PC-3 (cell line): ENCODE results near the gene DACT1. TPM values are rescaled to one million over a fixed set of nuclear protein-coding genes. Genes with fewer than 3 reads are reported as not detected.

Experiments
- ATAC-seq: fragments of 200-7000 bp; cut with Tn5 transposase; 2 replicates; pipeline ENCODE4 v1.9.1; 2020; ENCODE audit warnings: mild to moderate bottlenecking, moderate library complexity
- BruUV-seq: library from RNA; stranded (reverse); fragments of 400-500 nt; replicated peaks from 2 replicates; lab custom pipeline; 2021; lab: Mats Ljungman, UMichigan
- CTCF ChIA-PET: fragments of 300-600 bp; sonication (Branson Sonifier 250); formaldehyde crosslinking; loops from one replicate; lab custom pipeline; 2022; ENCODE audit warnings: antibody characterized with exemption; lab: Charles Lee
- POLR2A ChIA-PET: fragments of 300-600 bp; sonication (Branson Sonifier 250); formaldehyde crosslinking; loops from one replicate; lab custom pipeline; 2022; ENCODE audit warnings: antibody characterized with exemption; ENCODE audit not compliant: unreplicated experiment; lab: Charles Lee
- DNase-seq: peaks from one replicate; pipeline ENCODE4 v3.0.0-alpha.2; 2015
- H2AFZ ChIP-seq: fragments of 300-600 bp; sonication (generic); 2 replicates; pipeline ENCODE4 v1.6.0; 2016; ENCODE audit warnings: antibody characterized with exemption, low read length
- H3F3A ChIP-seq: fragments of 300-600 bp; sonication (generic); one replicate; pipeline ENCODE4 v1.6.0; 2017; ENCODE audit warnings: antibody characterized with exemption, low read length, control low read depth, mild to moderate bottlenecking; ENCODE audit not compliant: unreplicated experiment
- H3K27ac ChIP-seq: fragments of 300-600 bp; sonication (generic); 2 replicates; pipeline ENCODE4 v1.5.1; 2016; ENCODE audit warnings: mild to moderate bottlenecking, low read length
- H3K27me3 ChIP-seq: fragments of 300-600 bp; sonication (generic); 2 replicates; pipeline ENCODE4 v1.6.1; 2016; ENCODE audit warnings: low read length, mixed read lengths
- H3K36me3 ChIP-seq: fragments of 300-600 bp; sonication (generic); 2 replicates; pipeline ENCODE4 v1.6.1; 2016; ENCODE audit warnings: low read depth, mixed run types, low read length, mixed read lengths
- H3K4me1 ChIP-seq: fragments of 300-600 bp; sonication (generic); 2 replicates; pipeline ENCODE4 v1.5.1; 2016; ENCODE audit warnings: low read length; ENCODE audit not compliant: insufficient read depth
- H3K4me2 ChIP-seq: fragments of 300-600 bp; sonication (generic); 2 replicates; pipeline ENCODE4 v1.6.0; 2016; ENCODE audit warnings: low read length
- H3K4me3 ChIP-seq: fragments of 300-600 bp; sonication (generic); 2 replicates; pipeline ENCODE4 v1.5.1; 2016; ENCODE audit warnings: mild to moderate bottlenecking, low read length, mixed read lengths
- H3K79me2 ChIP-seq: fragments of 300-600 bp; sonication (generic); 2 replicates; pipeline ENCODE4 v1.6.1; 2017; ENCODE audit warnings: low read length, mixed read lengths
- H3K9ac ChIP-seq: fragments of 300-600 bp; sonication (generic); 2 replicates; pipeline ENCODE4 v1.6.0; 2016; ENCODE audit warnings: mild to moderate bottlenecking, low read length
- H3K9me2 ChIP-seq: fragments of 300-600 bp; sonication (generic); replicated peaks from 2 replicates; pipeline ENCODE4 v1.6.1; 2016; ENCODE audit warnings: mixed run types, low read length, mixed read lengths
- H3K9me3 ChIP-seq: fragments of 300-600 bp; sonication (generic); 2 replicates; pipeline ENCODE4 v1.6.1; 2016; ENCODE audit warnings: low read length, mixed read lengths
- H4K20me1 ChIP-seq: fragments of 300-600 bp; sonication (generic); 2 replicates; pipeline ENCODE4 v1.6.1; 2016; ENCODE audit warnings: low read length, mixed read lengths
- EZH2 ChIP-seq: fragments of 300-600 bp; sonication (generic); IDR thresholded peaks from one replicate; pipeline ENCODE4 v1.6.1; 2017; ENCODE audit warnings: antibody characterized with exemption, mild to moderate bottlenecking, low read length; ENCODE audit not compliant: unreplicated experiment
- EZH2phosphoT487 ChIP-seq: fragments of 300-600 bp; sonication (generic); IDR thresholded peaks from 2 replicates; pipeline ENCODE4 v1.6.1; 2018; ENCODE audit warnings: mild to moderate bottlenecking, antibody characterized with exemption, low read length, borderline replicate concordance
- intact Hi-C: fragments of 100-400 bp; cut with micrococcal nuclease; formaldehyde crosslinking; loops from 2 replicates; pipeline ENCODE4 v1.9.0; 2023
- total RNA-seq: library from RNA; depleted of rRNA; stranded (reverse); fragments of >200 nt; gene quantifications from 2 replicates; pipeline ENCODE4 v1.2.3, GENCODE V29; 2014; rRNA removed
- TF ChIP-seq, protein P1 (sequence below): fragments of 300-600 bp; sonication (generic); conservative IDR thresholded peaks from 2 replicates; pipeline ENCODE4 v1.5.1; 2017; ENCODE audit warnings: antibody characterized with exemption, low read depth, mild to moderate bottlenecking, low read length

DACT1 gene
- total RNA-seq, 1 experiment from 2014 or later: 1.8 TPM

DNA sequence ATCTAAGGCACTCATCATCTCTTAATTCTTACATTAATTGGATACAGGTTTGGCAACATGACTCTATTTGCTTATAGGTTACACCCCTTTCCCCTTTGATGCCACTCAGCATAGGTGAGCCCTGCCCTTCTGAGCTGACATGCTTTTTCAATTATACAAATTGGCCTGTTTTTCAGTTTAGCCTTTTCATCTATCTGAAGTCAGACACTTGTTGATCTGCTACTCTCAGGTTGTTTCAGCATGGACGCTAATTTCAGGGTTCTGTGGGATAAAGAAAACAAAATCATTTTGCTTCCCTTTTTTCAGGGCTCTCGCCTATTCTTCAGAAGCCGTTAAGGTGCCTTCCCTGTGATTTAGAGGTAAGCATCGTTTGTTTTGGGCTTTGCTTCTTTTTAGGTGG lies 55.3 kb downstream of the DACT1 start:
- H4K20me1 ChIP-seq: no peaks in the 10 kb centered on the region
- CTCF ChIA-PET: no interaction called here
- no peak overlapping the region for H2AFZ ChIP-seq
- DNase-seq: no peak
- no peaks in the 10 kb centered on the region for H3K9me2 ChIP-seq
- TF ChIP-seq, protein P1, sequence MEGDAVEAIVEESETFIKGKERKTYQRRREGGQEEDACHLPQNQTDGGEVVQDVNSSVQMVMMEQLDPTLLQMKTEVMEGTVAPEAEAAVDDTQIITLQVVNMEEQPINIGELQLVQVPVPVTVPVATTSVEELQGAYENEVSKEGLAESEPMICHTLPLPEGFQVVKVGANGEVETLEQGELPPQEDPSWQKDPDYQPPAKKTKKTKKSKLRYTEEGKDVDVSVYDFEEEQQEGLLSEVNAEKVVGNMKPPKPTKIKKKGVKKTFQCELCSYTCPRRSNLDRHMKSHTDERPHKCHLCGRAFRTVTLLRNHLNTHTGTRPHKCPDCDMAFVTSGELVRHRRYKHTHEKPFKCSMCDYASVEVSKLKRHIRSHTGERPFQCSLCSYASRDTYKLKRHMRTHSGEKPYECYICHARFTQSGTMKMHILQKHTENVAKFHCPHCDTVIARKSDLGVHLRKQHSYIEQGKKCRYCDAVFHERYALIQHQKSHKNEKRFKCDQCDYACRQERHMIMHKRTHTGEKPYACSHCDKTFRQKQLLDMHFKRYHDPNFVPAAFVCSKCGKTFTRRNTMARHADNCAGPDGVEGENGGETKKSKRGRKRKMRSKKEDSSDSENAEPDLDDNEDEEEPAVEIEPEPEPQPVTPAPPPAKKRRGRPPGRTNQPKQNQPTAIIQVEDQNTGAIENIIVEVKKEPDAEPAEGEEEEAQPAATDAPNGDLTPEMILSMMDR: no peak
- TF ChIP-seq EZH2phosphoT487: no peak
- TF ChIP-seq EZH2: no peak
- no peaks in the 10 kb centered on the region for H3K4me1 ChIP-seq
- BruUV-seq: no TSS peak
- H3K4me2 ChIP-seq: no peak overlapping the region
- no peak for ATAC-seq
- no peaks in the 10 kb centered on the region for H3K36me3 ChIP-seq
- no peaks in the 10 kb centered on the region for H3K9me3 ChIP-seq
- H3K9ac ChIP-seq: no peak overlapping the region
- no peaks in the 10 kb centered on the region for H3K79me2 ChIP-seq
- H3K27ac ChIP-seq: no peak overlapping the region
- no peak overlapping the region for H3K4me3 ChIP-seq
- POLR2A ChIA-PET: no interaction called here
- H3K27me3 ChIP-seq: peaks cover 43% of the 10 kb centered on the region
- no peaks in the 10 kb centered on the region for H3F3A ChIP-seq
- intact Hi-C loops: no loop called here

DNA sequence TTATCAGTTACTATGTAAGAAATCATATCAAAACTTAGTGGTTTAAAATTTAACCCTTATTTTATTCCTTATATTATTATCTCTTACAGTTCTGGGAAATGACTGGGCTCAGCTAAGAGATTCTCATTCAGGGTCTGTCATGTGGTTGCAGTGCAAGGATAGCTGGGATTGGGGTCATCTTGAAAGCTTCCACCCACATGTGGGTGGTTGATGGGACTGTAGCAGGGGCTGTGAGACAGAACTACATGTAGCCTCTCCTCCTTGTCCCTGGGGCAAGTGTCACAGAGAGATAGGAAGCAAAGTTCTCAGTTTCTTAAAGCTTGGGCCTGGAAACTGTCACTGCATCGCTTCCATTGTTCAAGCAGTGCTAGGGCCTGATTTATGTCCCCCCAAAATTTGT lies 57.8 kb downstream of the DACT1 start:
- H3K9ac ChIP-seq: no peak overlapping the region
- no peak overlapping the region for H2AFZ ChIP-seq
- no peaks in the 10 kb centered on the region for H4K20me1 ChIP-seq
- no peaks in the 10 kb centered on the region for H3K9me3 ChIP-seq
- no peak overlapping the region for H3K4me3 ChIP-seq
- no peak for ATAC-seq
- no peaks in the 10 kb centered on the region for H3K9me2 ChIP-seq
- BruUV-seq: no TSS peak
- H3F3A ChIP-seq: no peaks in the 10 kb centered on the region
- no peak for TF ChIP-seq EZH2phosphoT487
- TF ChIP-seq, protein P1: no peak
- TF ChIP-seq EZH2: no peak
- POLR2A ChIA-PET: no interaction called here
- no peaks in the 10 kb centered on the region for H3K4me1 ChIP-seq
- CTCF ChIA-PET: no interaction called here
- no peaks in the 10 kb centered on the region for H3K36me3 ChIP-seq
- no peak overlapping the region for H3K27ac ChIP-seq
- H3K79me2 ChIP-seq: no peaks in the 10 kb centered on the region
- intact Hi-C loops: no loop called here
- peaks cover 56% of the 10 kb centered on the region for H3K27me3 ChIP-seq
- DNase-seq: no peak
- H3K4me2 ChIP-seq: no peak overlapping the region

DNA sequence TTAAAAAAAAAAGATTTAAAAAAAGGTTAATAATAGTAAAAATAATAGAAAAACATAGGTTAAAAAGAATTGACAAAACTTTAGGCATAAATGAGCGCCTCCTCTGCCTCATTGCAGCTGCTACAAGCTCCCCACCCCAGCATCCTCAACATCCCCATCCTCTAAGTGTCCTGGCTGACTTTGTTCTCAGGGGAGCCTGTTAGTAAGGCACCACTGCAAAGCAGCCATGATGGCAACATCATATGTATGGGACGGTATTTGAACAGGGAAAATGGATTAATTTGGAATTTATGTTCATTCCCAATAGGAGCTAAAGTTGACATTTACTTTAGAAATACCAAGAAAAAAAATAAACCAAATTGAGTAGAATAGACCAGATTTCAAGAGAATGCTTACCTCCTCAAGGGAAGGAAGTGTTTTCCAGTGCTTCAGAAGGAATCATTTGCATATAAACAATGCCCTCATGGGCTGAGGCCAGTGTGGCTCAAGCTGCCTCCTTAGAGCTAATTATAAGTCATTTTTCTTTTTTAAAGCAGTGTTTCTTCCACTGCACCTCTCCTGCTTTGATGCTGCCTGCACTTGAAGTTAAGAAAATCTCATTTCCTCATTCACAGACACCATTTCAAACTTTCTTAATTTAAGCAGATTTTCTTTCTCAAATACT lies 59.6 kb downstream of the DACT1 start:
- Histone ChIP-seq H3F3A (no peaks in the 10 kb centered on the region), H3K4me2 (no peak overlapping the region), H3K36me3 (no peaks in the 10 kb centered on the region), H3K9me3 (no peaks in the 10 kb centered on the region), H4K20me1 (no peaks in the 10 kb centered on the region), H3K79me2 (no peaks in the 10 kb centered on the region), H3K4me3 (no peak overlapping the region), H3K4me1 (no peaks in the 10 kb centered on the region), H3K27ac (no peak overlapping the region), H3K9ac (no peak overlapping the region), H3K9me2 (no peaks in the 10 kb centered on the region), H2AFZ (no peak overlapping the region), H3K27me3 (peaks cover 70% of the 10 kb centered on the region)
- TF ChIP-seq EZH2 (no peak), EZH2phosphoT487 (no peak)
- TF ChIP-seq, protein P1: no peak
- ATAC-seq (no peak), DNase-seq (no peak)
- CTCF ChIA-PET: no interaction called here
- POLR2A ChIA-PET: no interaction called here
- intact Hi-C loops: no loop called here
- BruUV-seq: no TSS peak

Other genes with a start within 250 kb of the DACT1 start
- gene TOMM20L, start 242.0 kb upstream of the DACT1 start, total RNA-seq: not detected in 2 replicates
- gene TIMM9, start 210.4 kb upstream of the DACT1 start, total RNA-seq: 105 and 155 TPM in 2 replicates
- 50.3 and 50.8 TPM in 2 replicates for gene KIAA0586, start 210.2 kb upstream of the DACT1 start, total RNA-seq